Stomach (tissue), 9 donors: ENCODE results near the gene ACLY. TPM values are rescaled to one million over a fixed set of nuclear protein-coding genes. Genes with fewer than 3 reads are reported as not detected.
"Not testable (repeated sequence)": the region's sequence is repeated elsewhere in the genome, so short reads cannot be mapped to it uniquely, and the experiment has no call there.

ENCODE experiments used
- DNase-seq, 2 donors: peaks; one replicate each; pipeline versions ENCODE4 v3.0.0 to v3.0.0-alpha.2; 2013 to 2019
- H3K27ac ChIP-seq, 5 donors: fragments of 200-600 bp in 4 of 5; sonication (generic) in 4 of 5; one replicate each; pipeline ENCODE4 v1.5.1; 2013 to 2019; ENCODE audit warnings: mild to moderate bottlenecking in 1 of 5, moderate library complexity in 1 of 5
- H3K27me3 ChIP-seq, 3 donors: fragments of 200-600 bp; sonication (generic); one replicate each; pipeline ENCODE4 v1.5.1; 2017 to 2019; ENCODE audit warnings: mixed run types in 1 of 3
- H3K36me3 ChIP-seq, 4 donors: fragments of 200-600 bp; sonication (generic); 1 replicate in 3 of 4; 2 replicates in 1 of 4; pipeline ENCODE4 v1.5.1; 2016 to 2019
- H3K4me1 ChIP-seq, 4 donors: fragments of 200-600 bp; sonication (generic); one replicate each; pipeline ENCODE4 v1.5.1; 2016 to 2019
- H3K4me3 ChIP-seq, 4 donors: fragments of 200-600 bp; sonication (generic) in 3 of 4; one replicate each; pipeline ENCODE4 v1.5.1; 2016 to 2019; ENCODE audit warnings: mild to moderate bottlenecking in 1 of 4
- H3K9me3 ChIP-seq, 4 donors: fragments of 200-600 bp; sonication (generic); one replicate each; pipeline ENCODE4 v1.5.1; 2016 to 2019
- CTCF ChIP-seq, 7 experiments: fragments of 450-650 bp in 4 of 7; fragments of 200-600 bp in 3 of 7; sonication (generic) in 3 of 7; IDR thresholded peaks; one replicate each; pipeline ENCODE4 v1.5.1; 2016 to 2019; ENCODE audit warnings: antibody characterized with exemption in 7 of 7, control low read depth in 2 of 7, mild to moderate bottlenecking in 1 of 7
- EP300 ChIP-seq: sonication (generic); formaldehyde crosslinking; IDR thresholded peaks from one replicate; pipeline ENCODE4 v1.6.1; 2017; ENCODE audit warnings: antibody characterized with exemption
- POLR2A ChIP-seq, 4 donors: fragments of 450-650 bp; IDR thresholded peaks; one replicate each; pipeline ENCODE4 v1.6.1; 2016; ENCODE audit warnings: antibody characterized with exemption in 4 of 4, control low read depth in 2 of 4, mild to moderate bottlenecking in 1 of 4, moderate library complexity in 1 of 4
- POLR2AphosphoS5 ChIP-seq, 3 donors: sonication (generic); formaldehyde crosslinking; IDR thresholded peaks; one replicate each; pipeline ENCODE4 v1.6.1; 2016; ENCODE audit warnings: antibody characterized with exemption in 3 of 3
- WGBS, 5 donors: extraction: QIAGEN DNeasy Blood & Tissue Kit in 3 of 5; methylation state at CpG; one replicate each; pipeline versions ENCODE4 v1.1.5 to v1.1.7; 2013 to 2018; 5-methylcytosine and 5-hydroxymethylcytosine counted together
- intact Hi-C: fragments of 100-400 bp; cut with DNase I; formaldehyde crosslinking; loops from one replicate; pipeline ENCODE4 v1.15.1; 2023; ENCODE audit warnings: low total_unique reads
- polyA plus RNA-seq, 3 donors: library from polyadenylated mRNA; stranded (reverse); fragments of 200-250 nt; gene quantifications; one replicate each; pipeline ENCODE4 v1.2.3, GENCODE V29; 2013
- total RNA-seq, 5 donors: library from RNA; depleted of rRNA; stranded (reverse); fragments of >200 nt; gene quantifications; one replicate each; pipeline versions ENCODE4 v1.1.0 to v1.2.3, GENCODE V29; 2014 to 2016
- donor health status: healthy with polysubstance abuse.
- donor health status: Bipolar disorder and iron deficiency.
- donor health status: healthy.

The ACLY gene
- total and polyA plus RNA-seq, 8 donors, result 19.8 to 121 (median 36.9) TPM

- DNase-seq, result no peak
- H3K4me3 ChIP-seq, result peak within 1 kb of the TSS; percentile 73 to 99 (median 88)
- H3K27ac ChIP-seq, result peak within 1 kb of the TSS in 3 of 5 donors; percentile 68 to 88 (median 86)
- TF ChIP-seq CTCF (IDR thresholded peaks at IDR 0.05), result no peak
- TF ChIP-seq POLR2AphosphoS5 (IDR thresholded peaks at IDR 0.05), result no peak
- no peak for TF ChIP-seq EP300
- TF ChIP-seq POLR2A (IDR thresholded peaks at IDR 0.05), result no peak
- H3K36me3 ChIP-seq, result peaks cover 0 to 8% (median 4%) of the 10 kb centered on the region in 4 donors
- H3K27me3 ChIP-seq, result no peaks in the 10 kb centered on the region
- peaks cover 5 to 22% (median 19%) of the 10 kb centered on the region in 4 donors for H3K4me1 ChIP-seq
- H3K9me3 ChIP-seq, result no peaks in the 10 kb centered on the region
- 95 to 97% (median 96%) methylated on average over 14 to 15 of the region's 15 CpGs for WGBS, 5 donors
- intact Hi-C loops, result no loop called here
Measured at GRCh38 chr17:41837761-41838538, 80.8 kb downstream of the ACLY start, which contains the start of gene KLHL10. Gene KLHL10 (plus strand): TSS chr17:41837825. CDS start chr17:41837933, 108 bp downstream.

- intact Hi-C loops, result no loop called here
- TF ChIP-seq EP300 (no peak), POLR2A (IDR thresholded peaks at IDR 0.05) (no peak), CTCF (IDR thresholded peaks at IDR 0.05) (no peak), POLR2AphosphoS5 (IDR thresholded peaks at IDR 0.05) (no peak)
- 38 to 48% (median 45%) methylated on average over 21 of the region's 21 CpGs for WGBS, 5 donors
- H3K27ac ChIP-seq, result peak overlapping the region in 4 of 5 donors; percentile 68 to 88 (median 83)
- no peaks in the 10 kb centered on the region for H3K27me3 ChIP-seq
- peaks cover 5 to 22% (median 19%) of the 10 kb centered on the region in 4 donors for H3K4me1 ChIP-seq
- DNase-seq, result no peak
- H3K36me3 ChIP-seq, result peaks cover 8 to 20% (median 15%) of the 10 kb centered on the region in 4 donors
- H3K4me3 ChIP-seq, result peak overlapping the region; percentile 73 to 99 (median 88)
- H3K9me3 ChIP-seq, result no peaks in the 10 kb centered on the region
Measured at GRCh38 chr17:41836550-41837196, 82.1 kb downstream of the ACLY start.

GRCh38 chr17:41835800-41836549 is 82.8 kb downstream of the ACLY start, which contains the start of gene NT5C3B:
Gene NT5C3B (minus strand): TSS chr17:41836232. CDS start chr17:41836193, 39 bp downstream.
- Histone ChIP-seq H3K27ac (peak within 1 kb of the TSS; percentile 68 to 88 (median 80)), H3K36me3 (peaks cover 9 to 27% (median 22%) of the 10 kb centered on the region in 4 donors), H3K4me1 (peaks cover 5 to 22% (median 19%) of the 10 kb centered on the region in 4 donors), H3K27me3 (no peaks in the 10 kb centered on the region), H3K9me3 (no peaks in the 10 kb centered on the region), H3K4me3 (peak within 1 kb of the TSS; percentile 73 to 99 (median 88))
- peak; percentile 67 to 86 for DNase-seq
- no peak for TF ChIP-seq EP300
- peak in 2 of 3 donors; percentile 58 to 61 for TF ChIP-seq POLR2AphosphoS5 (IDR thresholded peaks at IDR 0.05)
- intact Hi-C loops, result no loop called here
- WGBS, 5 donors, result 0 to 2% (median 1%) methylated on average over 15 to 72 of the region's 72 CpGs

GRCh38 chr17:41835214-41835799 is 83.4 kb downstream of the ACLY start:
- peak overlapping the region; percentile 73 to 99 (median 88) for H3K4me3 ChIP-seq
- TF ChIP-seq EP300, result no peak
- no peak for TF ChIP-seq POLR2A (IDR thresholded peaks at IDR 0.05)
- no peak for TF ChIP-seq POLR2AphosphoS5 (IDR thresholded peaks at IDR 0.05)
- no peak for TF ChIP-seq CTCF (IDR thresholded peaks at IDR 0.05)
- no peaks in the 10 kb centered on the region for H3K27me3 ChIP-seq
- no peaks in the 10 kb centered on the region for H3K9me3 ChIP-seq
- H3K4me1 ChIP-seq, result peaks cover 5 to 22% (median 19%) of the 10 kb centered on the region in 4 donors
- DNase-seq, result no peak
- intact Hi-C loops, result no loop called here
- WGBS, 5 donors, result 15 to 20% (median 17%) methylated on average over 12 to 13 of the region's 13 CpGs
- peak overlapping the region; percentile 68 to 88 (median 80) for H3K27ac ChIP-seq
- H3K36me3 ChIP-seq, result peaks cover 9 to 34% (median 28%) of the 10 kb centered on the region in 4 donors

- H3K4me3 ChIP-seq, DNase-seq, H3K9me3 ChIP-seq, intact Hi-C loops, H3K27me3 ChIP-seq, H3K27ac ChIP-seq: not testable (repeated sequence)
- Histone ChIP-seq H3K4me1 (peaks cover 0 to 15% (median 10%) of the 10 kb centered on the region in 4 donors), H3K36me3 (peaks cover 27 to 87% (median 82%) of the 10 kb centered on the region in 4 donors)
- 74 to 88% (median 84%) methylated on average over 10 of the region's 10 CpGs for WGBS, 5 donors
Measured at GRCh38 chr17:41829961-41830360, 88.8 kb downstream of the ACLY start.
